T-helper 2 cell treated with Interferon-gamma antibody and Interleukin-4, amounts not matched to agents 100 ng/mL and 5 ng/mL, for 36 hours (primary cell): ENCODE results near the gene TADA3. TPM values are rescaled to one million over a fixed set of nuclear protein-coding genes. Genes with fewer than 3 reads are reported as not detected.
"Not testable (repeated sequence)": the region's sequence is repeated elsewhere in the genome, so short reads cannot be mapped to it uniquely, and the experiment has no call there.

Source experiments
- intact Hi-C: fragments of 100-400 bp; cut with micrococcal nuclease; formaldehyde crosslinking; loops from one replicate; pipeline ENCODE4 v1.15.1; 2023
- total RNA-seq: library from RNA; stranded (reverse); gene quantifications from 2 replicates; pipeline ENCODE4 v1.2.3, GENCODE V29; 2022

The TADA3 gene
- total RNA-seq, 1 donor from 2014 or later: 85.7 TPM

- intact Hi-C loops: no loop called here
Observed at GRCh38 chr3:9785602-9786001, 6.7 kb downstream of the TADA3 start.

DNA sequence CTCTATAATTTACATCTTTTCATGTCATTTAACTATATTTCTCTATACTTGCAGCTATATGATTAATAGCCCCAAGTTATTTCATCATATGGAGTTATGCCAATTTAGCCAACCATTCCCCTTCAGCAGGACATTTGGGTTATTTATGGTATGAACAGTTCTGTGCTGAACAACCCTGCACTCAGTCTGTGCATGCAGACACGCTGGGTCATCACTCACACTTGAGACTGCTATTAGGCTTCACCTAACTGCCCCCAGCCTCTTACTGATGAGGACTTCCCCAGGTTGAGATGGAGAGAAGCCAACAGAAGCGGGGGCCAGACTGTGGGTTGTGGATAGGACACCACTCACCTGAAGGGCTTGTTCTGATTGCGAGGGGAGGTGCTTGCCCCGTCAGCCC is 7.3 kb downstream of the TADA3 start:
- intact Hi-C loops: no loop called here

DNA sequence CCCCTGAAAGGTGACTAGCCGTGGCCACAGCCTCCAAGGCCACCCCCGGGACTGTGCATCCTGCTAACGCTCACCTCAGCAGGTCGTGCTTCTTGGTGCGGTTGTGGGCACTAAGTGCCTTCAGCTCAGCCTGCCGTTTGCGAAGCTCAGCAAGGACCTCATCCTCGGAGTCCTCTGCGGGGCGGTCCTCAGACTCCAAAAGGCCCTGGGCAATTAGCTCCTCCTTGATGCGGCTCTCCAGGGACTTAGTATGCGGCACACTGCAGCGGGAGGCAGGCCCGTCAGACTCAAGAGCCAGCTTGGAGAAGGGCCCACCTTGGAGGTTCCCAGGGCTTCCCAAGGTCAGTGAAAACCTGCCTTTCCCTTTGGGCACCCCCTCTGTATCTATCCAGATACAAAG is 8.3 kb downstream of the TADA3 start:
- intact Hi-C loops: no loop called here

GRCh38 chr3:9782770-9783169 is 9.5 kb downstream of the TADA3 start:
- intact Hi-C loops: no loop called here

DNA sequence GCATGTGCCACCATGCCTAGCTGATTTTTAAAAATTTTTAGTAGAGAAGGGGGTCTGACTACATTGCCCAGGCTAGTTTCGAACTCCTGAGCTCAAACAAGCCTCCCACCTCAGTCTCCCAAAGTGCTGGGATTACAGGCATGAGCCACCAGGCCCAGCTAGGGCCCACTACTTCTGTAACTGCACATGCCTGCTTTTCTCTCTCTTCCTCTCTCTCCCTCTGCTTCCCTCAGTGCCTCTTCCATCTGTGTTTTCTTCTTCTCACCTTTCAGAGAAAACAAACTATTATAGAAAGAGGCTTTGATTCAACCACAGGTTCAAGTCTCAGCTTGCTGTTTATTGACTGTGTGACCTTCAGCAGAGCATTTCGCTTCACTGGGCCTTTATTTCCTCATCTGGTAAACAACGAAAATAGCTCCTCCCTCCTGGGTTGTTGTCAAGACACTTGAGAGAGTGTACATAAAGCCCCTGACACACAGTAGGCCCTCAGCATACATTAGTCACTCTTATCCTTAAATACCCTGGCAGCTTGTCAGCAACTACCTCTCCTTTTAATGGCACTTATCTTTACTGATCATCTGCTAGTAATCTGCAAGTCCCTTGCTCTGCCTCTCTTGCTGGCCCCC is 10.2 kb downstream of the TADA3 start:
- intact Hi-C loops: no loop called here

- intact Hi-C loops: no loop called here
Observed at GRCh38 chr3:9781551-9781950, 10.7 kb downstream of the TADA3 start.

GRCh38 chr3:9780910-9781309 is 11.4 kb downstream of the TADA3 start:
- intact Hi-C loops: no loop called here

DNA sequence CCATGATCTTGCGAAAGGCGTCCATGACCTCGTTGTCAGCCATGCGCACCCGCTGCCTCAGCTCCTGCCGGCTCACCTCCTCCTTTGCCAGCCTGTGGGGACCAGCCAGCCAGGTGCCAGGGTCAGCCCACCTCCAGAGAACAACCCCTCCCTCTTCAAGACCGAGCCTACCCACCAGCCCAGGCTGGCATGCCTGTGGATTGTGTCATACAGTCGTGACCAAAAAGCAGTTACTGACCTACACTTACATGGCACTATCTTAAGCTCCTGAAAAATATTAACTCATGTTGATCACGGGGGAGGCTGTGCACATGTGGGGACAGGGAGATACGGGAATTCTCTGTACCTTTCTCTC is 11.8 kb downstream of the TADA3 start:
- intact Hi-C loops: no loop called here

- intact Hi-C loops: loop anchor here (1.0 kb wide), 1 partner anchor 11 kb away; the partner anchor contains the start of gene CAMK1
Observed at GRCh38 chr3:9779721-9780457, 12.4 kb downstream of the TADA3 start.

DNA sequence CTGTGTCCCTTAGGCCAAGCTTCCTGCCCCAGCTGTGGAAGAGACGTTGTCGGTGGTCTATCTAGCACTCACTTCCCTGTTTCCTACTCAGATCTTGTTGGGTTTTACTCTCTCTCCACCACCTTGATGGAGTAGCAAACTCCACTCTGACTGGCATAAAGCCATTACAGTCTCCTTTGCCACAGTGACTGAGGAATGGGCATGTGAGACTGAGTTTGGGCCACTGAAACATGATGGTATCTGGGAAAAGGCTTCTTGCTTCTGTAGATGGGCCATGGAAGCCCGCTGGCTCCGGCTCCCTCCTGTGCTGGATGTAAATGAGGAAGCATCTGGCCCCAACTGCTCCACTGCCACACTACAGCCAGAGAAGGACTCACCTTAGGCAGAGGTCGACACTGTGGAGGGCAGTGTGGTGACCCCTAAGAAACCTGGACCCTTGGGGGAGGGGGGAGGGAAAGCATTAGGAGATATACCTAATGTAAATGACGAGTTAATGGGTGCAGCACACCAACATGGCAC is 13.1 kb downstream of the TADA3 start:
- intact Hi-C loops: loop anchor here (1.0 kb wide), 1 partner anchor 10 kb away; the partner anchor contains the start of gene CAMK1

DNA sequence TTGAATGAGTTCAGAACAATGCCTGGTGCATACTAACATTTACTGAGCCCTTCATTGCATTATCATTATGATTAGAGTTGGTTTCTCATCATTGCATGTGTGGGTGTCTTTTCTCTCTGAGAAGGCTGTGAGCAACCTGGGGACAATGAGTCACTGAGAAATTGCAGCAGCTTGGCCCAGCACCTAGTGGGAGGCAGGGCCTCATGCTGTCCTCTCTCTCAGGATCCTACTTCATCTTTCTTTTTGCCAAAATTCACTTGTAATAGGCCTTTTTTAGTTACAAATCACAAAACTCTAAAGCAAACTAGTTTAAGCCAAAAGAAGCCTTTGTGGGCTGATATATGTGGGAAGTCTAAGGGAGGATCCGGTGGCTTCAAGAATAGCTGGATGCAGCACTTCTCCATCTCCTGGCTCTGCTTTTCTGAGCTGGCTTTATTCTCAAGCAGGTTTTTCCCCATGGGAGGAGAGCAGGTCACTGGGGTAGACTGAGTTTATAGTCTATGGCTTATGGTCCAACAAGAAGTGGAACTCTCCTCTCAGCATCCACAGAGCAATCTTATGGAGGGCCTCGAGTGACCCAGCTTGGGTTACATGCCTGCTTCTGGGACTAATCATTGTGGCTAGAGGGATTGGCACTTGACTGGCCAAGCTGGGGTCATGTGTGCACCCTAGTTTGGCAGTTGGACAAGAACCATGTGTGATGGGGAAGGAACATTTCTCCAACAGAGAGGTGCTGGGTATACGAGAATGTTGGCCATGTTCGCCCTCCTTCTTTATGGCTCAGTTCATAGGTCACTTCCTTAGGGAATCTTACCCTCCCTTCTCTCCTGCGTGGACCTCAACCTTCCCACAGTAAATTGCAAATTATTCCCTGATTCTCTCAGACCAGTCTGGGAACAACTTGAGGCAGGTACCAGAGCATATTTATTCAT is 13.9 kb downstream of the TADA3 start:
- intact Hi-C loops: loop anchor here (1.0 kb wide), 1 partner anchor 9 kb away; the partner anchor contains the start of gene CAMK1

- intact Hi-C loops: no loop called here
Observed at GRCh38 chr3:9777694-9778021, 14.6 kb downstream of the TADA3 start.

- intact Hi-C loops: no loop called here
Observed at GRCh38 chr3:9776896-9777693, 15.2 kb downstream of the TADA3 start.

DNA sequence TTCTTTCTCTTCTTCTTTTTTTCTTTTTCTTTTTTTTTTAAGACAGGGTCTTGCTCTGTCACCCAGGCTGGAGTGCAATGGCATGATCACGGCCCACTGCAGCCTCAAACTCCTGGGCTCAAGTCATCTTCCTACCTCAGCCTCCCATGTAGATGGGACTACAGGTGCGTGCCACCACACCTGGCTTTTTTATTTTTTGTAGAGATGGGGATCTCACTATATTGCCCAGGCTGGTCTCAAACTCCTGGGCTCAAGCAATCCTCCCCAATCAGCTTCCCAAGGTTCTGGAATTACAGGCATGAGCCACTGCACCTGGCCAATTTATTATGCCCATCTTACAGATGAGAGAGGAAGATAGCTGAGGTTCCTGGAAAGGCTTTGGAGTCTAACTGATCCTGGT is 21.3 kb downstream of the TADA3 start:
- intact Hi-C loops: not testable (repeated sequence)

- intact Hi-C loops: no loop called here
Observed at GRCh38 chr3:9770276-9770812, 21.9 kb downstream of the TADA3 start.

GRCh38 chr3:9769426-9770275 is 22.6 kb downstream of the TADA3 start, which contains the start of gene CAMK1:
Gene CAMK1 (minus strand): TSS chr3:9769947. CDS start chr3:9767749, 2,198 bp downstream.
- intact Hi-C loops: loop anchor here (1.0 kb wide), 3 partner anchors 10 to 24 kb away; partner anchors contain the start of gene ARPC4

- intact Hi-C loops: loop anchor here (1.0 kb wide), 3 partner anchors 10 to 24 kb away; partner anchors contain the start of gene ARPC4
Observed at GRCh38 chr3:9769012-9769411, 23.3 kb downstream of the TADA3 start.

- intact Hi-C loops: no loop called here
Observed at GRCh38 chr3:9768141-9768775, 24.0 kb downstream of the TADA3 start.

DNA sequence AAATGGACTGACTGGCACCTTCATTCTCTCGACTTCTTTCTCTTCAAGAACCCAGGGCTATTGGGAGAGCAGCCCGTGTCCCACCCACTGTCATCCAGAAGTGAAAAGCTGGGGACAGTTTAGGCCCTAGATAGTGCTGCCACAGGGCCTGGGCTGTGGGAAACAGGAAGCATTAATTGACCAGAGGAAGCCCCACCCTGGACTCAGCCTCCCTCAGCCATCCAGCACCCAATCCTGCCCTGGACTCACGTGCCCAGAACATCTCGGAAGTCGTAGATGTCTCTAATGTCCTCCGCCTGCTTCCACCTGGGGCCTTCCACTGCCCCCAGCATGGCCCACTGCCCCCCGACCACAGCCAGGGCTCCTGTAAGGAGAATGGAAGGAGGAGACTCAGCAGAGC is 24.9 kb downstream of the TADA3 start:
- intact Hi-C loops: no loop called here
